ENCODE data around the gene COL9A3. TPM values are rescaled to one million over a fixed set of nuclear protein-coding genes. Genes with fewer than 3 reads are reported as not detected.

COL9A3 gene
- total RNA-seq, 1 donor from 2014 or later: 1.8 TPM

GRCh38 chr20:62828511-62829230 lies 11.8 kb downstream of the COL9A3 start:
- H3K4me3 Mint-ChIP-seq (ENCODE audit: unreplicated experiment): no peak overlapping the region
- no peaks in the 10 kb centered on the region for H3K9me3 Mint-ChIP-seq (ENCODE audit: unreplicated experiment)
- peak; percentile 2 for DNase-seq (ENCODE audit: low spot score)
- no peak for TF ChIP-seq CTCF (IDR thresholded peaks at IDR 0.05; ENCODE audit: unreplicated experiment)
- no peak overlapping the region for H3K27ac Mint-ChIP-seq (ENCODE audit: unreplicated experiment)
- peaks cover 5% of the 10 kb centered on the region for H3K27me3 Mint-ChIP-seq (ENCODE audit: unreplicated experiment)
- no peaks in the 10 kb centered on the region for H3K36me3 Mint-ChIP-seq (ENCODE audit: low read depth, unreplicated experiment)
- no peaks in the 10 kb centered on the region for H3K4me1 Mint-ChIP-seq (ENCODE audit: unreplicated experiment)

- Mint-ChIP-seq H3K4me3 (ENCODE audit: unreplicated experiment) (no peak overlapping the region), H3K4me1 (ENCODE audit: unreplicated experiment) (no peaks in the 10 kb centered on the region), H3K9me3 (ENCODE audit: unreplicated experiment) (no peaks in the 10 kb centered on the region), H3K27me3 (ENCODE audit: unreplicated experiment) (peaks cover 5% of the 10 kb centered on the region), H3K36me3 (ENCODE audit: low read depth, unreplicated experiment) (no peaks in the 10 kb centered on the region), H3K27ac (ENCODE audit: unreplicated experiment) (no peak overlapping the region)
- peak; percentile 2 for DNase-seq (ENCODE audit: low spot score)
- TF ChIP-seq CTCF (IDR thresholded peaks at IDR 0.05; ENCODE audit: unreplicated experiment): no peak
These were observed 12.7 kb downstream of the COL9A3 start for GRCh38 chr20:62829231-62830230.

- H3K4me3 Mint-ChIP-seq (ENCODE audit: unreplicated experiment): no peak overlapping the region
- peaks cover 7% of the 10 kb centered on the region for H3K27me3 Mint-ChIP-seq (ENCODE audit: unreplicated experiment)
- DNase-seq (ENCODE audit: low spot score): peak; percentile 2
- H3K36me3 Mint-ChIP-seq (ENCODE audit: low read depth, unreplicated experiment): no peaks in the 10 kb centered on the region
- no peak overlapping the region for H3K27ac Mint-ChIP-seq (ENCODE audit: unreplicated experiment)
- H3K9me3 Mint-ChIP-seq (ENCODE audit: unreplicated experiment): no peaks in the 10 kb centered on the region
- no peak for TF ChIP-seq CTCF (IDR thresholded peaks at IDR 0.05; ENCODE audit: unreplicated experiment)
- H3K4me1 Mint-ChIP-seq (ENCODE audit: unreplicated experiment): no peaks in the 10 kb centered on the region
These were observed 13.4 kb downstream of the COL9A3 start for GRCh38 chr20:62830251-62830650.

- no peak overlapping the region for H3K27ac Mint-ChIP-seq (ENCODE audit: unreplicated experiment)
- no peak overlapping the region for H3K4me3 Mint-ChIP-seq (ENCODE audit: unreplicated experiment)
- no peak for DNase-seq (ENCODE audit: low spot score)
- no peak for TF ChIP-seq CTCF (IDR thresholded peaks at IDR 0.05; ENCODE audit: unreplicated experiment)
- peaks cover 11% of the 10 kb centered on the region for H3K27me3 Mint-ChIP-seq (ENCODE audit: unreplicated experiment)
- no peaks in the 10 kb centered on the region for H3K4me1 Mint-ChIP-seq (ENCODE audit: unreplicated experiment)
- no peaks in the 10 kb centered on the region for H3K9me3 Mint-ChIP-seq (ENCODE audit: unreplicated experiment)
- H3K36me3 Mint-ChIP-seq (ENCODE audit: low read depth, unreplicated experiment): no peaks in the 10 kb centered on the region
These were observed 14.0 kb downstream of the COL9A3 start for GRCh38 chr20:62830821-62831220.

All from endothelial cell (in vitro differentiated cells).